DMS153 (cell line): ENCODE data around the gene KRTAP5-4.
A peak's percentile ranks its signal among the peaks of the same experiment; 100 is the strongest.
"Not testable (repeated sequence)": the region's sequence is repeated elsewhere in the genome, so short reads cannot be mapped to it uniquely, and the experiment has no call there.

ENCODE experiments used
- DNase-seq: peaks from one replicate; lab custom pipeline; 2025; lab: John Stamatoyannopoulos, UW

The KRTAP5-4 gene

GRCh38 chr11:1652771-1653540, 31.0 kb upstream of the KRTAP5-4 start:
- DNase-seq: no peak

- no peak for DNase-seq
Observed at GRCh38 chr11:1652442-1652770, 30.5 kb upstream of the KRTAP5-4 start.

- no peak for DNase-seq
Observed at GRCh38 chr11:1652026-1652425, 30.1 kb upstream of the KRTAP5-4 start.

- DNase-seq: no peak
Observed at GRCh38 chr11:1651411-1651980, 29.6 kb upstream of the KRTAP5-4 start.

- no peak for DNase-seq
Observed at GRCh38 chr11:1650918-1651262, 29.0 kb upstream of the KRTAP5-4 start.

GRCh38 chr11:1650034-1650917, 28.3 kb upstream of the KRTAP5-4 start:
- peak; percentile 65 for DNase-seq

GRCh38 chr11:1648653-1649420, 26.9 kb upstream of the KRTAP5-4 start:
- no peak for DNase-seq

GRCh38 chr11:1647901-1648652, 26.1 kb upstream of the KRTAP5-4 start:
- DNase-seq: no peak

- DNase-seq: not testable (repeated sequence)
Observed at GRCh38 chr11:1646540-1646939, 24.6 kb upstream of the KRTAP5-4 start.

GRCh38 chr11:1645357-1645821, 23.5 kb upstream of the KRTAP5-4 start:
- DNase-seq: no peak

GRCh38 chr11:1644601-1645356, 22.8 kb upstream of the KRTAP5-4 start:
- DNase-seq: no peak

GRCh38 chr11:1643146-1643690, 21.3 kb upstream of the KRTAP5-4 start:
- DNase-seq: no peak

GRCh38 chr11:1642288-1643145, 20.6 kb upstream of the KRTAP5-4 start:
- DNase-seq: no peak

GRCh38 chr11:1641096-1641495, 19.2 kb upstream of the KRTAP5-4 start:
- DNase-seq: no peak

- peak; percentile 95 for DNase-seq
Observed at GRCh38 chr11:1640076-1640946, 18.4 kb upstream of the KRTAP5-4 start.

- no peak for DNase-seq
Observed at GRCh38 chr11:1639666-1640065, 17.7 kb upstream of the KRTAP5-4 start.

GRCh38 chr11:1639102-1639620, 17.2 kb upstream of the KRTAP5-4 start:
- peak; percentile 98 for DNase-seq

GRCh38 chr11:1638344-1638743, 16.4 kb upstream of the KRTAP5-4 start:
- DNase-seq: no peak
